SU-DHL-6 (cell line): ENCODE results near the gene DDX11.
"Not testable (repeated sequence)": the region's sequence is repeated elsewhere in the genome, so short reads cannot be mapped to it uniquely, and the experiment has no call there.

Experiments used
- CTCF ChIP-seq: fragments of 200-600 bp; sonication (generic); IDR thresholded peaks from one replicate; pipeline ENCODE4 v1.5.1; 2017; ENCODE audit warnings: antibody characterized with exemption, mild to moderate bottlenecking, low read length, moderate library complexity; ENCODE audit not compliant: insufficient read depth, poor library complexity, severe bottlenecking
- EZH2phosphoT487 ChIP-seq: fragments of 200-600 bp; sonication (generic), shearing (Covaris generic); conservative IDR thresholded peaks from 2 replicates; pipeline ENCODE4 v1.6.1; 2018; ENCODE audit warnings: mild to moderate bottlenecking, antibody characterized with exemption, low read length, moderate library complexity, mixed read lengths

GRCh38 chr12:31096251-31097065, 22.8 kb downstream of the DDX11 start:
- TF ChIP-seq CTCF, EZH2phosphoT487: not testable (repeated sequence)
